GM12878 (cell line): ENCODE results near the gene DDX27. TPM values are rescaled to one million over a fixed set of nuclear protein-coding genes. Genes with fewer than 3 reads are reported as not detected.

Source experiments
- CBFB ChIP-seq: IDR thresholded peaks from 2 replicates; pipeline ENCODE4 v1.6.1; 2016; ENCODE audit warnings: antibody characterized with exemption, low read depth
- CEBPB ChIP-seq, 2 experiments: fragments of 150-350 bp in 1 of 2; IDR thresholded peaks; 2 replicates each; pipeline ENCODE4 v1.6.1; 2012 to 2014; ENCODE audit warnings: low read depth in 2 of 2, low read length in 2 of 2, borderline replicate concordance in 1 of 2, inconsistent platforms in 1 of 2
- HDGF ChIP-seq: fragments of 450-650 bp; IDR thresholded peaks from 2 replicates; pipeline ENCODE4 v1.6.1; 2016; ENCODE audit warnings: antibody characterized with exemption
- KDM1A ChIP-seq: fragments of 200-600 bp; sonication (generic); IDR thresholded peaks from 2 replicates; pipeline ENCODE4 v1.6.1; 2016; ENCODE audit warnings: borderline replicate concordance
- MEF2A ChIP-seq: IDR thresholded peaks from 2 replicates; pipeline ENCODE4 v1.6.1; 2011; ENCODE audit warnings: low read depth, mild to moderate bottlenecking, low read length, moderate library complexity; ENCODE audit not compliant: insufficient read depth
- MTA2 ChIP-seq: fragments of 450-650 bp; IDR thresholded peaks from 2 replicates; pipeline ENCODE4 v1.6.1; 2016; ENCODE audit warnings: low read depth, mild to moderate bottlenecking, moderate library complexity
- MTA3 ChIP-seq: IDR thresholded peaks from 2 replicates; pipeline ENCODE4 v1.6.1; 2012; ENCODE audit warnings: low read length, inconsistent platforms, borderline replicate concordance
- NFYA ChIP-seq: IDR thresholded peaks from 2 replicates; pipeline ENCODE4 v1.6.1; 2011; ENCODE audit warnings: low read depth, mild to moderate bottlenecking, low read length, improper control_type of control experiment, borderline replicate concordance
- POLR2AphosphoS5 ChIP-seq: IDR thresholded peaks from 2 replicates; pipeline ENCODE4 v1.6.1; 2011; ENCODE audit warnings: mild to moderate bottlenecking, low read length, inconsistent platforms
- SMAD5 ChIP-seq: IDR thresholded peaks from 2 replicates; pipeline ENCODE4 v1.6.1; 2016; ENCODE audit warnings: antibody characterized with exemption, low read depth
- SUZ12 ChIP-seq: fragments of 200-600 bp; sonication (generic); IDR thresholded peaks from one replicate; pipeline ENCODE4 v1.6.1; 2018; ENCODE audit warnings: antibody characterized with exemption, mild to moderate bottlenecking; ENCODE audit not compliant: unreplicated experiment
- ZNF207 ChIP-seq: fragments of 450-650 bp; IDR thresholded peaks from 2 replicates; pipeline ENCODE4 v1.6.1; 2014; ENCODE audit warnings: antibody characterized with exemption, mild to moderate bottlenecking, borderline replicate concordance
- ZNF274 ChIP-seq: IDR thresholded peaks from one replicate; pipeline ENCODE4 v1.8.0; 2011; ENCODE audit not compliant: insufficient read length, insufficient read depth
- ZSCAN29 ChIP-seq: fragments of 450-650 bp; IDR thresholded peaks from 2 replicates; pipeline ENCODE4 v1.6.1; 2017; ENCODE audit warnings: mild to moderate bottlenecking, moderate library complexity
- ZZZ3 ChIP-seq: IDR thresholded peaks from 2 replicates; pipeline ENCODE4 v1.6.1; 2011; ENCODE audit warnings: low read depth; ENCODE audit not compliant: control insufficient read depth, insufficient read length
- polyA plus RNA-seq, 11 experiments: library from polyadenylated mRNA; depleted of rRNA in 4 of 11; unstranded in 6 of 11; stranded (reverse) in 5 of 11; fragments of >200 nt; fragmentation: Nextera tagmentation in 4 of 11; fragmentation: Illumina TruSeq in 1 of 11; extraction: Ambion mirVana in 4 of 11; extraction: Trizol in 1 of 11; gene quantifications; 1 replicate in 1 of 11; 2 replicates in 10 of 11; pipeline versions ENCODE4 v1.2.1 to v1.2.3, GENCODE V29; 2011 to 2016; ENCODE audit warnings: inconsistent platforms in 2 of 11, missing spikeins in 2 of 11, low read depth in 1 of 11
- total RNA-seq, 4 experiments: library from RNA; depleted of rRNA in 3 of 4; stranded (reverse); fragments of >200 nt in 3 of 4; fragmentation: Illumina TruSeq in 1 of 4; extraction: Trizol in 1 of 4; gene quantifications; 2 replicates each; pipeline versions ENCODE4 v1.2.1 to v1.2.3, GENCODE V29; 2013 to 2021
- TF ChIP-seq, protein P1 (sequence below): fragments of 450-650 bp; conservative IDR thresholded peaks from 2 replicates; pipeline ENCODE4 v1.6.1; 2017; ENCODE audit warnings: mild to moderate bottlenecking, moderate library complexity
- TF ChIP-seq, protein P2 (sequence below): fragments of 450-650 bp; IDR thresholded peaks from 2 replicates; pipeline ENCODE4 v1.6.1; 2018; ENCODE audit warnings: borderline replicate concordance, mild to moderate bottlenecking; ENCODE audit not compliant: partially characterized antibody
- TF ChIP-seq, protein P3 (sequence below): IDR thresholded peaks from 2 replicates; pipeline ENCODE4 v1.6.1; 2011; ENCODE audit warnings: borderline replicate concordance, low read depth, mild to moderate bottlenecking, moderate library complexity, mixed read lengths, low read length; ENCODE audit not compliant: insufficient read depth; ENCODE audit errors: extremely low read length
- TF ChIP-seq, protein P4 (sequence below): fragments of 450-650 bp; IDR thresholded peaks from 2 replicates; pipeline ENCODE4 v1.6.1; 2016; ENCODE audit warnings: mild to moderate bottlenecking
- TF ChIP-seq, protein P5 (sequence below): fragments of 450-650 bp; IDR thresholded peaks from 2 replicates; pipeline ENCODE4 v1.6.1; 2017; ENCODE audit warnings: mild to moderate bottlenecking

Gene DDX27
- total and polyA plus RNA-seq, 10 of the 15 experiments (the other 5 are each of a cell fraction or from before 2014, with no cell fraction given), result 19.8 to 78.8 (median 54.9) TPM

DNA sequence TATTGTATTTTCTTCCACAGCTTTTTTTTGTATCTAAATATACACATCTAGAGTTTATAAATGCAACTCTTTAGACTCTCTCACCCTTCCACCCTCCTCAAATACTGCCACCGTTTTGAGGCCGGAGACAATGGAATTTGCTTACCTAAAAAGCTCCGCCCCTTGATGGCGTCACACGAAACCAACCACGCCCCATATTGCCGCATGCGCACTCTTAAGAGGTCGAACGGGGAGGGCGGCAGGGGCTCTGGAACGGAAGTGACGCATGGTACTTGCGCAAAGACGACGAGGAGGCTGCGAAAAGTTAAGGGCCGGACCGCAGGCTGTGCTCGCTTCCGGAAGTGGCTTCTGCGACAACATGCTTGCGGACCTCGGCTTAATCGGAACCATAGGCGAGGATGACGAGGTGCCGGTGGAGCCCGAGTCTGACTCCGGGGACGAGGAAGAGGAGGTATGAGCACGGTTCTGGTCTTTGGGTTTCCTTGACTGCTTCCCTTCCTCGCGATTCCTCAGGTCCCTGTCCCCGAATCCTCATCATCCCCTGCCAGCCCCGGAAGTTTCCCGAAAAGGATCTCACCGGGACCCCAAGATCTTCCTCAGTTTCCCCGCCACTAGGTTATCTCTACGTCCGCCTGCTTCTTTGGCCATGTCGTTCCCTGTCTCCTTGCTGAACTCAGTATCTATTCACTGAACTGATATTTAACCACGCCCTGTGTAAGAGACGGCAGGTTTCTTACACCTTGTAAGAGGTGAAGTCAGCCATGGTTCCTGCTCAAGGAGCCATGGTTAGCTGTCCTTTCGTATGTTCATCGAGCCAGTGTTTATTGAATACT lies at the start of gene DDX27 (continued):
- TF ChIP-seq, protein P1, sequence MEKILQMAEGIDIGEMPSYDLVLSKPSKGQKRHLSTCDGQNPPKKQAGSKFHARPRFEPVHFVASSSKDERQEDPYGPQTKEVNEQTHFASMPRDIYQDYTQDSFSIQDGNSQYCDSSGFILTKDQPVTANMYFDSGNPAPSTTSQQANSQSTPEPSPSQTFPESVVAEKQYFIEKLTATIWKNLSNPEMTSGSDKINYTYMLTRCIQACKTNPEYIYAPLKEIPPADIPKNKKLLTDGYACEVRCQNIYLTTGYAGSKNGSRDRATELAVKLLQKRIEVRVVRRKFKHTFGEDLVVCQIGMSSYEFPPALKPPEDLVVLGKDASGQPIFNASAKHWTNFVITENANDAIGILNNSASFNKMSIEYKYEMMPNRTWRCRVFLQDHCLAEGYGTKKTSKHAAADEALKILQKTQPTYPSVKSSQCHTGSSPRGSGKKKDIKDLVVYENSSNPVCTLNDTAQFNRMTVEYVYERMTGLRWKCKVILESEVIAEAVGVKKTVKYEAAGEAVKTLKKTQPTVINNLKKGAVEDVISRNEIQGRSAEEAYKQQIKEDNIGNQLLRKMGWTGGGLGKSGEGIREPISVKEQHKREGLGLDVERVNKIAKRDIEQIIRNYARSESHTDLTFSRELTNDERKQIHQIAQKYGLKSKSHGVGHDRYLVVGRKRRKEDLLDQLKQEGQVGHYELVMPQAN, result peak; percentile 84
- TF ChIP-seq ZZZ3, result no peak
- no peak for TF ChIP-seq ZSCAN29
- peak; percentile 78 for TF ChIP-seq SMAD5
- TF ChIP-seq, protein P2, sequence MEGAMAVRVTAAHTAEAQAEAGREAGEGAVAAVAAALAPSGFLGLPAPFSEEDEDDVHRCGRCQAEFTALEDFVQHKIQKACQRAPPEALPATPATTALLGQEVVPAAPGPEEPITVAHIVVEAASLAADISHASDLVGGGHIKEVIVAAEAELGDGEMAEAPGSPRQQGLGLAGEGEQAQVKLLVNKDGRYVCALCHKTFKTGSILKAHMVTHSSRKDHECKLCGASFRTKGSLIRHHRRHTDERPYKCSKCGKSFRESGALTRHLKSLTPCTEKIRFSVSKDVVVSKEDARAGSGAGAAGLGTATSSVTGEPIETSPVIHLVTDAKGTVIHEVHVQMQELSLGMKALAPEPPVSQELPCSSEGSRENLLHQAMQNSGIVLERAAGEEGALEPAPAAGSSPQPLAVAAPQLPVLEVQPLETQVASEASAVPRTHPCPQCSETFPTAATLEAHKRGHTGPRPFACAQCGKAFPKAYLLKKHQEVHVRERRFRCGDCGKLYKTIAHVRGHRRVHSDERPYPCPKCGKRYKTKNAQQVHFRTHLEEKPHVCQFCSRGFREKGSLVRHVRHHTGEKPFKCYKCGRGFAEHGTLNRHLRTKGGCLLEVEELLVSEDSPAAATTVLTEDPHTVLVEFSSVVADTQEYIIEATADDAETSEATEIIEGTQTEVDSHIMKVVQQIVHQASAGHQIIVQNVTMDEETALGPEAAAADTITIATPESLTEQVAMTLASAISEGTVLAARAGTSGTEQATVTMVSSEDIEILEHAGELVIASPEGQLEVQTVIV, result peak; percentile 69
- TF ChIP-seq SUZ12, result no peak
- TF ChIP-seq, protein P3, sequence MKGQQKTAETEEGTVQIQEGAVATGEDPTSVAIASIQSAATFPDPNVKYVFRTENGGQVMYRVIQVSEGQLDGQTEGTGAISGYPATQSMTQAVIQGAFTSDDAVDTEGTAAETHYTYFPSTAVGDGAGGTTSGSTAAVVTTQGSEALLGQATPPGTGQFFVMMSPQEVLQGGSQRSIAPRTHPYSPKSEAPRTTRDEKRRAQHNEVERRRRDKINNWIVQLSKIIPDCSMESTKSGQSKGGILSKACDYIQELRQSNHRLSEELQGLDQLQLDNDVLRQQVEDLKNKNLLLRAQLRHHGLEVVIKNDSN, result no peak
- TF ChIP-seq, protein P4, sequence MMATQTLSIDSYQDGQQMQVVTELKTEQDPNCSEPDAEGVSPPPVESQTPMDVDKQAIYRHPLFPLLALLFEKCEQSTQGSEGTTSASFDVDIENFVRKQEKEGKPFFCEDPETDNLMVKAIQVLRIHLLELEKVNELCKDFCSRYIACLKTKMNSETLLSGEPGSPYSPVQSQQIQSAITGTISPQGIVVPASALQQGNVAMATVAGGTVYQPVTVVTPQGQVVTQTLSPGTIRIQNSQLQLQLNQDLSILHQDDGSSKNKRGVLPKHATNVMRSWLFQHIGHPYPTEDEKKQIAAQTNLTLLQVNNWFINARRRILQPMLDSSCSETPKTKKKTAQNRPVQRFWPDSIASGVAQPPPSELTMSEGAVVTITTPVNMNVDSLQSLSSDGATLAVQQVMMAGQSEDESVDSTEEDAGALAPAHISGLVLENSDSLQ, result no peak
- 0 out of 4 replicates have a peak, but pooled peaks of 1 of the 2 experiments have one; percentile 55 for TF ChIP-seq CEBPB (IDR thresholded peaks at IDR 0.05; ENCODE audit: borderline replicate concordance in 1 of 2, low read depth in 2 of 2, low read length in 2 of 2)
- no peak for TF ChIP-seq ZNF274
- TF ChIP-seq MTA3, result no peak
- peak; percentile 75; the same call in 1 of the 2 replicates for TF ChIP-seq CBFB
- peak; percentile 57 for TF ChIP-seq MTA2
- TF ChIP-seq, protein P5, sequence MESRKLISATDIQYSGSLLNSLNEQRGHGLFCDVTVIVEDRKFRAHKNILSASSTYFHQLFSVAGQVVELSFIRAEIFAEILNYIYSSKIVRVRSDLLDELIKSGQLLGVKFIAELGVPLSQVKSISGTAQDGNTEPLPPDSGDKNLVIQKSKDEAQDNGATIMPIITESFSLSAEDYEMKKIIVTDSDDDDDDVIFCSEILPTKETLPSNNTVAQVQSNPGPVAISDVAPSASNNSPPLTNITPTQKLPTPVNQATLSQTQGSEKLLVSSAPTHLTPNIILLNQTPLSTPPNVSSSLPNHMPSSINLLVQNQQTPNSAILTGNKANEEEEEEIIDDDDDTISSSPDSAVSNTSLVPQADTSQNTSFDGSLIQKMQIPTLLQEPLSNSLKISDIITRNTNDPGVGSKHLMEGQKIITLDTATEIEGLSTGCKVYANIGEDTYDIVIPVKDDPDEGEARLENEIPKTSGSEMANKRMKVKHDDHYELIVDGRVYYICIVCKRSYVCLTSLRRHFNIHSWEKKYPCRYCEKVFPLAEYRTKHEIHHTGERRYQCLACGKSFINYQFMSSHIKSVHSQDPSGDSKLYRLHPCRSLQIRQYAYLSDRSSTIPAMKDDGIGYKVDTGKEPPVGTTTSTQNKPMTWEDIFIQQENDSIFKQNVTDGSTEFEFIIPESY, result no peak
- TF ChIP-seq HDGF, result no peak; the same call in 1 of the 2 replicates
- no peak for TF ChIP-seq NFYA
- no peak for TF ChIP-seq KDM1A
- peak; percentile 94 for TF ChIP-seq POLR2AphosphoS5
- no peak for TF ChIP-seq MEF2A
- peak; percentile 85; the same call in 1 of the 2 replicates for TF ChIP-seq ZNF207
